GM21529 (cell line): Measurements from ENCODE around the gene OXSR1.
"Not testable (repeated sequence)": the region's sequence is repeated elsewhere in the genome, so short reads cannot be mapped to it uniquely, and the experiment has no call there.

Source experiments
- ATAC-seq: cut with Tn5 transposase; IDR thresholded peaks from one replicate; pipeline ENCODE4 v1.9.1; 2021; ENCODE audit not compliant: unreplicated experiment

Gene OXSR1

DNA sequence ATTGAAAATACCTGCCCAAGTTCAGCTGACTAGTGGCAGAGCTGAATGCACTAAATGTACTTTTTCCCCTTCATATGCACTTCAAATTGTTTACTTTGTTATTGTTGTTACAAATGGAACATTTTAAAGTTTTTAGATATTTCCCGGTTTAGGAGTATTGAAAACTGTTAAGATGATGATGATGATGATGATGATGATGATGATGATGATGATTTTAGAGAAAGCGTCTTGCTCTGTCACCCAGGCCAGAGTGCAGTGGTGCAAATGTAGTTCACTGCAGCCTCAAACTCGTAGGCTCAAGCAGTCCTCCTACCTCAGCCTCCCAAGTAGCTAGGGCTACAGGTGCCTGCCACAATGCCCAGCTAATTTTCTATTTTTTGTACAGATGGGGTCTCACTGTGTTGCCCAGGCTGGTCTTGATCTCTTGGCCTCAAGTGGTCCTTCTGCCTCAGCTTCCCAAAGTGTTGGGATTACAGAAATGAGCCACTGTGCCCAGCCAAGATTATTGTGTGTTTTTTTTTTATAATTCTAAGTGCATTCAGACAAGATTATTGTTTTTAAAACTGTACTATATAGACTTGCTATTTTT lies 54.4 kb downstream of the OXSR1 start:
- ATAC-seq = no peak

DNA sequence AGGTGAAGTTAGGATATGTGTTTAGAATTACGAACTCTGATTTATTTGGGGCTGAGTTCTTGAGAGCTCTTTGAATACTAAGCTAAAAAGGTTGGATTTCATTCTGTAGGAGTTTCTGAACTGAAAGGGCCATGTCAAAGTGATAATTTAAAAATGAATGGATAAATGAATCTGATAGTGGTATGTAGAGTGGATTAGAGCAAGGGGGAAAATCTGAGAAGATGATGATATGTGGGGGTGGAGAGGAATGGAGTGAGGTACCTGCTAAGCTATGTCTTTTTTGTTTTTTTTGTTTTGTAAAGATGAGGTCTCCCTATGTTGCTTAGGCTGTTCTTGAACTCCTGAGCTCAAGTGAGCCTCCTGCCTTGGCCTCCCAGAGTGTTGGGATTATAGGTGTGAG lies 55.7 kb downstream of the OXSR1 start:
- ATAC-seq = no peak

DNA sequence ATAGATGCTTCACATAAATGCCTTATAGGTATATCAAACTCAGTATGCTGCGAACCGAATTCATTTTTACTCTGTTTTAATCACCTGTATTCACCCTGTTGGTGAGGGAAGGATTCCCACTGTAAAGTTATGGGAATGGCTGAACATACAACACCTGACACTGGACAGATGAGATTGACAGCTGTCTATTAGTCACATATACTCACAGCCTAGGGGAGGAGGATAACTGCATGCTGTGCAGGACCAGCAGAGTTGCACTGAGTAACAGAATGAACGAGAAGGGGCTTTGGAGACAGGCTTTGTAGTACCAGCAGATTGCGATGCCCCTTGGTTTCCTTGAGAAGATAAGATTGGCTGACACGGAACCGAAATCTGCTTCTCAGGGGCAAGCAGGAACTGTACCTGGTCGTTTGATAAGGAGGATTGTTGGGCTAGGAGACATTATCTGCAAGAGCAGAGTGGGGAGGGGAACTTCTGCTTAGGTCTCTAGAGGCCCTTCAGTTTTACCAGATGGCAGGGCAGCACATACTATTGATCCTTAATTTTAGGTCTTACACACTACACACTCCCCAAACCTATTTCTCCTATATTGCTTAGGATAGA lies 56.8 kb downstream of the OXSR1 start:
- no peak for ATAC-seq

DNA sequence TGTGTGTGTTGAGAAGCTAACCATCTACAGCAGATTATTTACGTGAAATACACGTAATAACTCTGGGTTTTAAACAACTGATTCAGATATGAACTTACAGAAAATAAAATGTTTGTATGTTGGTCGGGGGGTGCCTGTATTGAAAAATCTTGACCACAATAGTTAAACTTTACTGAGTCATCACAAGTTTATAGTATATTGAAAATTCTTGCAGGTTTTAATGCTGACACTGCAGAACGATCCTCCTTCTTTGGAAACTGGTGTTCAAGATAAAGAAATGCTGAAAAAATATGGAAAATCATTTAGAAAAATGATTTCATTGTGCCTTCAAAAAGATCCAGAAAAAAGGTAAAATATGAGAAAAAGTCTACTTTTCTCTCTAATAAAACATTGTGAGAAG lies 59.0 kb downstream of the OXSR1 start:
- ATAC-seq = no peak

DNA sequence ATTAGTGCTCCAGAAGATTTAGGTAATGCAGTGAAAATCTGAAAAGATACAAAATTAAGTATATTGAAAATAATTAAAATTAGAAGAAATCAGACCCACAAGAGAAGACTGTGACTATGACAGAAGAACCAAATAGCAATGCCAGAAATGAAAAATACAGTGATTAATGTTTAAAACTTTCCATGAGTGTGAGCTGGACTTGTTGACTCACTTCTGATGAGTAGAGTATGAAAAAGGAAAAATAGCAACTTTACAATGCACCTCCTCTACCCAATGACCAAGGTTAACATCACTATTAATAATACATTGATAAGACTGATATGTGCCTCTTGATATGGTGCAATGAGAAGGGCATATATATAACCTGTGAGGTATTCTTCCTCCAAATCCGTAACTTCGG lies 60.9 kb downstream of the OXSR1 start:
- no peak for ATAC-seq

DNA sequence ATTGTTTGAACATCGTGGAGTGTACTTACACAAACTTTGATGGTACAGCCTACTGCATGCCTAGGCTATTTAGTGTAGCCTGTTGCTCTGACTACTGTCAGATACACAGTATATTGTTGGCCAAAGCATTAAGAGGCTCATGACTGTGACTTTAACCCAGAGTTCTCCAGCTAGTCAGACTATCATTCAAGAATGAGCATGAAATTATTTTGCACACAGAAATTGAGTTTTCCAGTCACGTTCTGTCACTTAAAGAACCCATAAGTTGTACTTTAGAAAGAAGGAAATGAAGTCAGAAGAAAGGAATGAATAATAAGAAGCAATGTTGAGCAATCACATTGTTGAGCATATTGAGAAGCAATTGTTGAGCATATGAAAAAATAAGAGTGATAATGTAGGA lies 62.7 kb downstream of the OXSR1 start:
- ATAC-seq = no peak

DNA sequence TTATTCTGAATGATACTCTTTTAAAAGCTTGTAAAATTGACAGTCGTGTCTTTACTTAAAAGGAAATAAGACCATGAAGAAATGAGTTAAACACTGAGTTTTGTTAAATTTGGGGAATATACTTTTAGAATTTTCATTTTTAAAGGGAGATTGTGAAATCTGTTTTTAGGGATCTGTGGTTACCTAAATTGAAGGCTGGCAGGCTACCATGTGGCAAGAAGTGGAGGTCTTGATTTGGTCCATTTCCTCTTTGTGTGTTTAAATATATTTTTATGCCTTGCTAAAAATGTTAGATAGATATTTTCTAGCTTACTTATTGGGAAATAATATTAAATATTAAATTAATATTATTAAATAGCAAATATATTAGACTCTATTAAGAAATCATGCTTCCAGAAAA lies 63.7 kb downstream of the OXSR1 start:
- ATAC-seq = no peak

DNA sequence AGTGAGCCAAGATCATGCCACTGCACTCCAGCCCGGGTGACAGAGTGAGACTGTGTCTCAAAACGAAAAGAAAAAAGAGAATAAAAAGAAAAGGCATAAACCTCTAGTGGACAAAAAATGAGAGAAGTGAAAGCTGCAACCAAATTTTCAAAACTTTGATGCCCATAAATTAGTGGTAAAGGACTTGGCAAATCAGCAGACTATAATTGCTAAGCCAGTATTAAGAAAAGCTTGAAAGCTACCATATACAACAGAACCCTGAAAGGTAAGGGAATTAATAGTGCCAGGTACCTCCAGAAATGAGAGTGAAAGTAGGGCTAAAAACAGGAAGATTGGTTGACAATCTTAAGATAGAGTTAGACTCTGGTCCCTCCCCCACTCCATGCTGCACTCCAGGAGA lies 67.4 kb downstream of the OXSR1 start:
- no peak for ATAC-seq

DNA sequence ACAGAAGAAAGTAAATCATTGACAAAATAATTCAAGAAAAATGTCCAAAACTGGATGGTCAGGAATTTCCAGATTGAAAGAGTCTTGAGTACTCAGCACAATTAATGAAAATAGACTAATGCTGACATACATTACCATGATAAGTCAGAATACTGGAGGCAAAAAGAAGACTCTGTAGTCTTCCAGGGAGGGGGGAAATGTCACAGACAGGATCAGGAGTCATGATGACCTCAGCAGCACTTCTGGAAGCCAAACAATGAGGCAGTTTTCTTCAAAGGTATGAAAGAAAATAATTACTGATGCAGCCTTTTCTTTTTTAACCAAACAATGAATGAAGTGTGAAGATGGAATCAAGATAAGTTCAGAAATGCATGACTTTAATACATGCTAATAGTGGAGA lies 70.1 kb downstream of the OXSR1 start:
- ATAC-seq = no peak

DNA sequence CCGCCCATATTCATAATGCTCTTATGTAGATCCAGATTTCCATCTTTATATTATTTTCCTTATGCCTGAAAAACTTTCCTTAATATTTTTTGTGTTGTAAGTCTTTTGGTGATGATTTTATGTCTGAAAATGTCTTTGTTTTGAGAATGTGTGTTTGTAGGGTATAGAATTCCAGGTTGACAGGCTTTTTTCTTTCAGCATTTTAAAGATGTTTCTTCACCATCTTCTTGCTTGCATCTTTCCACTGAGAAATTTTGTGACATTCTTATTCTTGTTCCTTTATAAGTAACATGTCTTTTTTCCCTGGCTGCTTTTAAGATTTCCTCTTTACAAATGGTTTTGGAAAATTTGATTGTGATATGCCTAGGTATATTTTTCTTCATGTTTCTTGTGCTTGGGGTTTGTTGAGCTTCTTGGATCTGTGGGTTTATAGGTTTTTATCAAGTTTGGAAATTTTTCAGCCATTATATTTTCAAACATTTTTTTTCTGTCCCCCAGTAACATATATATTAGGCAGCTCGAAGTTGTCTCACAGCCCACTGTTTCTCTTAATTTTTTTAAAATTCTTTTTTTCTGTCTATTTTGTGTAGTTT lies 73.2 kb downstream of the OXSR1 start:
- no peak for ATAC-seq

DNA sequence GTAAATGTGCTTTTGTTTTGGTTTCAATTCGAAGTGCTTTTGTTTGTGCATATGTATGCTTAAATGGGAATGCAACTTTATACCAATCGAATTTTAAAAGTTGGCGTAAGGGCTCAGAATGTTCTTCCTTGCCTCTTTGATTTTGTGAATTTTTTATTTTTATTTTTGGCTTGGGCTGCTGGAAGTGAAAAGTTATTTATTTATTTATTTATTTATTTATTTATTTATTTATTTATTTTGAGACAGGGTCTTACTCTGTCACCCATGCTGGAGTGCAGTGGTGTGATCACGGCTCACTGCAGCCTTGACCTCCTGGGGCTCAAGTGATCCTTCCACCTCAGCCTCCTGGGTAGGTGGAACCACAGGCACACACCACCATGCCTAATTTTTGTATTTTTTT lies 77.5 kb downstream of the OXSR1 start:
- not testable (repeated sequence) for ATAC-seq

DNA sequence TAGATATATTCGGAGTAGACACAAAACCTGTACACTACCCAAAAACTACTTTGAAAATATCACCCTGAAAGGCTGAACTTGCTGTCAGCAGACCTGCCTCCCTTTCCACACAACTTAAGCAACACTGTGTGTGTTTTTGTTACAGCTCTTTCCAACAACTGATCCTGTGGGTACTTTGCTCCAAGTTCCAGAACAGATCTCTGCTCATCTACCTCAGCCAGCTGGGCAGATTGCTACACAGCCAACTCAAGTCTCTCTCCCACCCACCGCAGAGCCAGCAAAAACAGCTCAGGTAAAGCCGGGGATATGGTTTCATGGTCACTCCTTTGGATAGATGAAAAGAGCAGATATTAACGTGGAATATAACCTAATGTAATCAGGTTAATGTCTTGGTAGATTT lies 80.6 kb downstream of the OXSR1 start:
- ATAC-seq = no peak

DNA sequence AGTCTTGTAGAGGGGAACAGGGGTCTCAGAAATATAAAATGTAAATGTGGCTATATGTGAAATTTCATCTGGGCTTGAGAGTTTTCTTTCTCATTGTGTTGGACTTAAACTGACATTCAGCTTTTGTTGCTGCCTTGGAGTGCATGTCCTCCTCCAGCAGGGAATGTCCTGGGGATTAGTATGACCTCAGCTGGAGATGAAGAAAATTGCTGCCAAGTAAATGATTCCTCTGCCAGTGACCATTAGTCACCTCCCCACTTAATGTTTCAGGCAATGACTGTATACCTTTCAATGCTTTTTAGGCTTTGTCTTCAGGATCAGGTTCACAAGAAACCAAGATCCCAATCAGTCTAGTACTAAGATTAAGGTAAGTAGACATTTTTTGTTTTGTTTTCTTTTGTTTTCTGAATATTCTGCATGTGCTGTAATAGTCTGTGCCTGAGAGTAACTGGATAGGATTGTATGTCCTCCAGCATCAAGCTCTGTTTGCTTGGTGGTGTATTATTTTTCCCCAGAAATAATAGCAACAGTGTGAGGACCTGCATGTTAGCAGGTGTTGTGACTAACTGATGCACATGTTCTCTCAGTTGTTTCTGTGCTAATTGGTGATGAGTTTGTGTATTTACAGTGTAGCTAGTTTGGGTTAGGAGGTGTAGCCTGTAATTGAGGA lies 82.2 kb downstream of the OXSR1 start:
- no peak for ATAC-seq

DNA sequence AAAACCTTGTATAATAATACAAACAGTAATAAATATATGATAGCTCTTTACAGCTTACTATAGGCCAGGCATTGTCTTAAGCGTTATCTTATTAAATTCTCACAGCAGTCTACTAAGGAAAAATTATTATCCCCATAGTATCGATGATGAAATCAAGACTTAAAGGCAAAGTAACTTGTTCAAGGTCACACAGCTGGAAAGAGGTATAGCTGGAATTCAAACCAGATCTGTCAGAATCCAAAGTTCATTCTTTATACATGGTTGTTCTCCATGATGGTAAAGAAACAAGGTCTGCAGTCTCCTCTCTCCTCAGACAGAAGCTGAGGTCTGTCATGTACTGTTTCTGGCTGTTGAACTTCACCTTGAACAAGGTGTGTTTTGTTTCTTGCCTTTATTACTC lies 84.9 kb downstream of the OXSR1 start:
- ATAC-seq = no peak

DNA sequence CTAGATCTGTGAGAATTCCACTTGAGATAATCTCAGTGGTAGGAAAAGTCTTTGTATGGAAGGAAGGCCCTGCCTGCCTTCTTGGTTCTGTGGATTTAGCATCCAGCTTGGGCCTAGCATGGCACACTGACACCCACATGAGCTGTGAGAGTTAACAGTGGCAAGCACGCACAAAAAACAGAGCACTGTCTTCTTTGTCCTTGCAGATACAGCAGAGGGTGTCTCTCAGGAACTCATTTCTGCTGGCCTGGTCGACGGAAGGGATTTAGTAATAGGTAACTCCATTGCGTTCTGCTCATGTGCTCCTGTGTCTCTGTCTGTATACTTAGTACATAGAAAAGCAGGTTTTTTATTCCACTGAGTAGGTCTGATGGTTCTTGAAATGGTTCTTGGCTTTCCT lies 85.9 kb downstream of the OXSR1 start:
- ATAC-seq = no peak

DNA sequence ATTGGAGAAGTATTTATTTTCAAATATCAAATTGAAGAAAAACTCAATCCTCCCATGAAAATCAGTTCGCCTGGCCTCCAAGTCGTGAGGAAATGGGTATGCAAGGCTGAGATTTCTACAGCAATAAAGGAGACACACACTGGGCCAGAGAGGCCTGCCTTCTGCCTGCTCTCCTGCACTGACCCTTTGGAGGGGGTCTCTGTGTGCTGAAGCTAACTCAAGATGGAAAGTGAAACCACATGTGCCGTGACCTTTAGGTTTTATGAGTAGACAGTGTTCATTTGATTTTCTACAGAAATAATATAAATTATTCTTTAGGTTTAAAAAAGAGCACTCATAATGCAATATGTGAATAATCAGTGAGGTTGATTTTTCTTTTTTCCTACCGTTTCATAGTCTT lies 88.4 kb downstream of the OXSR1 start:
- no peak for ATAC-seq

DNA sequence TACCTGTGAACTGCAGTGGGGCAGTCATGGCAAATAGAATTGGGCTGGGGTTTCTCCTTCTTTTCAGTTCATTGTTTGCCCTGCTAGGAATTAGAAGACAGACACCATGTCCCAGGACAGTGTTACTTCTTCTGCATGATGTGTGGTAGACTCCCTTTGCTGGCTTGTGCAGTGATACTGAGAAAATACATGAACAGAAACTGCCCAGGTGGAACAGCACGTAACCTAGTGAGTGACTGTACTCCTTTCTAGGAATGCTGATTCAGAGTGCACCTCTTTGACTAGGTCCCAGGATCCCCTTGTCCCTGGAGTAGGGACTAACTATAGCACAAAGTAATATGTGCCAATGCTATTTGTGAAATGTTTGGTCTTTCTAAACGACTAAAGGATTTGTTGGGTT lies 89.5 kb downstream of the OXSR1 start:
- ATAC-seq = no peak

DNA sequence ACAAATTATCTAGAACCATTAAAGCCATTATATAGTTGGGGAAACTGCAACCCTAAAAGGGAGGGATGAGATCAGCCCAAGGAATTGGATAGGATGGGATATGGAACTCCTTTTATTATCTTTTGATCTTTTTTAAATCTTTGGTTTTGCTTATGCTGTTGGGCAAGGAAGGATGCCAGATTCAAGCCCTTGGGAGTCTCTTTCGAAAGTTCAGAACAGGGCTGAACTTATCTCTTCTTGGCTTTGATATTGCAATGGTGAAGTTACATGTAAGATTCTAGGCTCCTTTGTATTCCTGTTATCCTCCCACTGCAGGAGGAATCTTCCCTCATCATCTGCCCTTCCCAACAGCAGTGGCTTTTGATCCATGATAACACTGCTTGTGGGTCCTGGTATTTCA lies 90.3 kb downstream of the OXSR1 start:
- no peak for ATAC-seq

DNA sequence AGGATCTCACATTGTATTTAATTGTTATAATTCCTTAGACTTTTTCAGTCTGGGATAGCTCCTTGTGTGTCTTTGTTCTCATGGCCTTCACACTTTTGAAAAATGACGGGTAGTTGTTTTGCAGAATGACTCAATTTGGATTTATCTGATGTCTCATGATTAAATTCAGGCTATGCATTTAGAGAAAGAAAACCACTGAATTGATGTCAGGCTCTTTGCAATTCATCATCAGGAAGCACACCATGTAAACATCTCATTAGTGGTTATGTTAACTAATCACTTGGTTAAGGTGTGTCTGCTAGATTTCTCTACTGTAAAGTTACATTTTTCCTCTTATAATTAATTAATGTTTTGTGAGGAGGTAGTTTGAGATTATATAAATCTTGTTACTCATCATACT lies 92.2 kb downstream of the OXSR1 start:
- no peak for ATAC-seq

DNA sequence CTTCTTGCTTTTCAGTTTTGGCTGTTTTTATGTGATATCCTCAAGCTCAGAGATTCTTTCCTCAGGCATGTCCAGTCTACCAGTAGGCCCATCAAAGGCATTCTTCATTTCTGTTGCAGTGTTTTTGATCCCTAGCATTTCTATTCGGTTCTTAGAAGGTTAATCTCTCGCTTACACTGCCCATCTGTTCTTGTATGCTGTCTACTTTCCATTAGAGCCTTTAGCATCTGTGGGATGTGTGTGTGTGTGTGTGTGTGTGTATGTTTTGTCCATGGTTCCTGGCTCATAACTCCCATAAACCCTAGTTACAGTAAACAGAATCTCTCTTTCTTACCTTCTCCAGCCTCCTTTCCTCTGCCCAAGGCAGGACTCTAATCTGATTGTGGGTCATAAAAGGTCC lies 95.1 kb downstream of the OXSR1 start:
- no peak for ATAC-seq

DNA sequence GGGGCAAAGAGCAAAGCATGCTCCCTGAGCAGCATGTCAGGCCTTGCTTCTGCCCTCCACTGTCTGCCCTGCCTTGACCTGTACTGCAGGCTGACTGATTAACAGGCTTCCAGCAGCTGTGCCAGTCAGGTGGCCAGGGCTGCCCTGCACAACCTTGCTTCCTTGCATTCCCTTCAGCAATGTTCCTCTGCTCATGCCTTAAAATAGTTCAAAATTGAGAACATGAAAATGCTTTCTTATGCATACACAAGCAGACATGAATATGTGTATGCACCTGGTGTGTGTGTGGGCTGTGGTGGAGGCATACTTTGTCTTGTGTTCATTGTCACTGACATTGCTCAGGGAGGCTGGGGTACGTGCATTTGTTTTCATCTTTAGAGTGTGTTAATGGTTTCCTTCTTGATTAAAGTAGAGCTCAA lies 99.0 kb downstream of the OXSR1 start:
- ATAC-seq = no peak

DNA sequence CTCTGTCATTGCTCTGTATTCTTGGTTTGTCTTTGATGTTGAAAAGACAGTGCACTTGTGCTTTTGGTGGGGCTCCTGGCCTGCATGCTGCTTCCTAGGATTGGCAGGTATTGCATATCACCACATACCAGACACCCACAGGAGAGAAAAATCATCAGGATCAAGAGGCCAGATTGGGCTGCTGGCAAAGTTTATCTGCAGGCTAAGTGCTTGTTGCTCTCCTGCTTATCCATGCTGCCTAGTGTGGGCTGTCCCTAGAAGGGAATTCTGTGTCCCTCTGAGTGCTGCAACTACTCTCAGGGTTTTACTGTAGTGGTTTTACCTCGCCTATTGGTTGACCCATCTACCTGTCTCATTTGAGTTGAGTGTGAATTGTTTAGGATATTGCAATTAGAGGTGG lies 99.4 kb downstream of the OXSR1 start:
- no peak for ATAC-seq
